HG03439 (cell line): ENCODE results near the gene NKX2-8.
"Not testable (repeated sequence)": the region's sequence is repeated elsewhere in the genome, so short reads cannot be mapped to it uniquely, and the experiment has no call there.

ENCODE experiments used
- ATAC-seq: cut with Tn5 transposase; IDR thresholded peaks from one replicate; pipeline ENCODE4 v1.9.1; 2021; ENCODE audit warnings: mild to moderate bottlenecking, moderate library complexity; ENCODE audit not compliant: unreplicated experiment

Gene NKX2-8

GRCh38 chr14:36580856-36581831, 1.3 kb downstream of the NKX2-8 start:
- no peak for ATAC-seq

DNA sequence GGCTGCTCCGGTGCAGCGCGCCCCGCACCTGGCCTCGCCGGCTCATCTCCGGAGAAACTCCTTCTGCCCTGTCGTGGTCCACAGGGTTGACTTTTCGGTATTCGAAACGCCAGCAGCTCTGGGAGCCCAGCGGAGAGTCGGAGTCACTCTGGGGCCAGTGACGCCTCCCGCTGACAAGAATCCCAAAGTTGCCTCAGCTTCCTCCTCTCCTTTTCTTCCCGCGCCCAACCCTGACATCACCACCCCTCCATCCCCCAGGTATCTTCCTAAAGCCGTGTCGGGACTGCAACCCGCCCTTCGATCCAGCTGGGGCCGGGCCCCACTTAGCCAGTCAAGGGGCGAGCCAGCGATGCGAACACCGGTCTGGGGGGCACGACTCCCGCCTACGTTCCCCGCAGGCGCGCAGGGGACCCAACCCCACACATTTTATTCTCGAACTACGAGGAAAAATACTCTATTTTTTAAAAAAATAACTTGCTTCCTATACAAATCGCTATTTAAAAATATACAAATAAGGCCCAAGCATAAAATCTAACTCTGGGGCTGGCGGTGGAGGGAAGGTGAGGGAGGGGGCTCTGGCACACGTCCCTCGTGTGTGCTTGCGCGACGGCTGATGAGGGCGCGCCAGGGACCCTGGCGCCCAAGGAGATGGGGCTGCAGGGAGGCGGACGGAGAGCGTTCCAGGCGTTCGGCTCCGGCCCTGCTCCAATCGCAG, 2.1 kb downstream of the NKX2-8 start:
- ATAC-seq: no peak

GRCh38 chr14:36579573-36580140, 2.8 kb downstream of the NKX2-8 start:
- ATAC-seq: no peak

GRCh38 chr14:36579001-36579555, 3.3 kb downstream of the NKX2-8 start:
- no peak for ATAC-seq

- ATAC-seq: no peak
Observed at GRCh38 chr14:36570065-36570464, 12.3 kb downstream of the NKX2-8 start.

DNA sequence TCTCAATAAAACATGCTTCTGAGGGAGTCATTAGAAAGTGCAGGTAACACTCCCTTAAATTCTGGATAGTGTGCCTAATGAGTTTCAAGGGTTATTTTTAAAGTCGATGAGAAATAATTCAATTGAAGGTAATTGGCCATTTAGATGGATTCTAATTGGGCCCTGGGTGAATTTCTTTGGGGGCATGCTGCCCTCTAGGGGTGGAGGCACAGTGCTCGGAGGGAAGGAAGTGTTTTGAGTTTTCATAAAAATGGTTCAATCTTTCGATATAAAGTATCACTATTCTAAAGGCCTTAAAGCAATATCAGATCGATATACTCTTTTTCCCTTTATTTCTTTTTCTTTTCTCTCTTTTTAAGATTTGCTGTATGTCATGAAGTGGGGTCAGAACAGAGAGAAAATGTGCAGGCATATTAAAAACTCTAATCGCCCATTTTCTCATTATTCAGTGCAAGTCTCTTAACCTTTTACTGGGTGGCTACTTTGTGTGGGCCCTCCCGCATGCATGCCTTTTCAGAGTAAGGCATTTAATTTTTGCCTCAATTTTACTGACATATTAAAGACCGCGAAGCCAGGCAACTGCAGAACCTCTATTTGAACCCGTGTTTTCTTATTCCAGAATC, 25.5 kb downstream of the NKX2-8 start:
- ATAC-seq: no peak

DNA sequence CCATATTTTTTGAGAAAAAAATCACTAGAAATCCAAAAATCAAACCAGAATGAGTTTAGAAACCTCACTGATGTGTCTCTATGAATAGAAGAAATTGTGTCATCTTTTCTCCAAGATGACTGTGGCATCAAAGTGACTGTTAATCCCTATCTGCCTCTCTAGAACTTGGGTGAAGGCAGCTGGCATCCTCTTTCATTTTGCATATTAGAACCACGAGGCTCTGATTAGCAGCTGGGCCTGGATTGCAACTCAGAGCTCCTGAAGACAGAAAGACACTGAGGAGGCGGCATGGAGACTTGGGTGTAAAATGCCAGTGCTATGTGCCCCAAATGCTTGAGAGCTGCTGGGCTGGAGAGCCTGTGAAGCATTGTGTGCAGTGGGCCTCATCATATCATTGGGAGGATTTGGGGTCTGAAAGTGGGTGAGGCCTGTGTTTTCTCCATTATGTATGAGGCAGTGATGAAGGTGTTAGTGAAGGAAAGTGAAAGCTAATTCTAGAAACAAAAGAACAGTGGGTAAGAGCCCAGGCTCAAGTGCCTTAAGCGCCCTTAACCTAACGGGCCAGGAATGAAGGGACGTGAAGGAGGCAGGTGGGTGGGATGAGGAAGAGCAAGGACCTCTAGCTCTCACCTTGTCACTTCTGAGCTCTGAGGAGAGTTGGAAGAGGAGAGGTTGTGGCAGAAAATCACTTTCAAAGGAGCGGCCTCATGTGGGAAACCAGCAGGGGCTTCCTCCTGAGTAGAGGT, 26.2 kb downstream of the NKX2-8 start:
- ATAC-seq: no peak

DNA sequence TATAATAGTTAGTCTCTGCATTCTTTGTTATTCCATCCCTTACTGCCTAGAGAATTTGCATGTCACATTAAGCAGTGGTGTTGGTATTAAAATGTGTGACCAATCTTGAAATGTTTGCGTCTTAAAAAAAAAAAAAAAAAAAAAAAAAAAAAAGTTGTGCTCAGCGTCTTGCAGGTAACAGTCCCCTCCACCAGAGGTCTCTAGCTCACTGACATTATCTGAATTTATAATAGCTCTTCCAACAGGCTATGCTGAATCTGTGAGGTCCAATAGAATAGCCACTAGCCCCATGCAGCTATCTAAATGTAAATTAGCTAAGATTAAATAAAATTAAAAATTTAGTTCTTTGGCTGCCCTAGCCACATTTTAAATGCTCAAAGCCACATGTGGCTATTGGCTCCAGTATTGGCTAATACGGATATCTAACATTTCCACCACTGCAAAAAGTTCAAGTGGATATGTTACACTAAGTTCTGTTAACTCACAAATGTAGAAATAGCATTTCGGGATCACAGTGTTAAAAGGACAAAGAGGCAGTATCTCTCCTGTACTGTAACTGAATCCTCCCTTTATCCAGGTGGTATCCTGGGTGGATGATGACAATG, 28.7 kb downstream of the NKX2-8 start:
- ATAC-seq: peak; percentile 63

DNA sequence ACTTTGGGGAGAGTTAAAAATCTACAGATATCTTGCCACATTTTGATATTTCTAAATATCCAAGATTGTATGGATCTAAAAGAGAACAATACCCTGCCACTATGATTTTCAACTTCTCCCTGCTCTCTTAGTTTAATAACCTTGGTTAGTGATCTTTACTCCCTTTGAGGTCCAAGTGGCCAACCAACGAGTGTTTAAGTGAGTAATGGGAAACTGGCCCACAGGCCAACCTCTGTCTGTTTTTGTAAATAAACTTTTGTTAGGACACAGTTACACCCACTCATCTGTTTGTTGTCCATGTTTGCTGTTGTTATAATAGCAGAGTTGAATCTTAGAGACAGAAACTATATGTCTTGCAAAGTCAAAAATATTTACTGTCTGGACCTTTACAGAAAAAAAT, 31.5 kb downstream of the NKX2-8 start:
- ATAC-seq: no peak

DNA sequence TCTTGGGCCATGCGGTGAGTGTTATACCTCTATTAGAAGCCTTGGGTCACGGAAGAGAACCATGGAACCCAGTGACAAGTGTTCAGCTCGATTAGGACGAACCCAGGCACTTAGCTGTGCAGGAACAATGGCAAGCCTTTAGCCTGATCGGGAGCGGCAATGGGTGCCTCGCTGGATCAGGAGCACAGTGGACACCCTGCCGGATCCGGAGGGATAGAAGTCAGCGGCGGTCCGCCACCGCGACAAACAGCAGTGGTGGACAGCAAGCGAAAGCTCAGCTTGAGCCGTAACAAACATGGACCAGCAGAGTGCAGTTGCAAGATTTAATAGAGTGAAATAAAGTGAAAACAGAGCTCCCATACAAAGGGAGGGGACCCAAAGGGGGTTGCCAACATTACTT, 38.1 kb downstream of the NKX2-8 start:
- ATAC-seq: not testable (repeated sequence)

- no peak for ATAC-seq
Observed at GRCh38 chr14:36538051-36538450, 44.4 kb downstream of the NKX2-8 start.
